ENCODE measurements around the gene LRRC10.

LRRC10 gene

GRCh38 chr12:69651922-69652321 lies 41.2 kb upstream of the LRRC10 start:
- H3K36me3 ChIP-seq (ENCODE audit: control insufficient read depth in 2 of 2, insufficient read depth in 1 of 2, low read length in 2 of 2) = no peaks in the 10 kb centered on the region
- no peak overlapping the region for H3K4me3 ChIP-seq (ENCODE audit: low read depth, low read length)
- TF ChIP-seq ZNF747 (tag by site-specific recombination; IDR thresholded peaks at IDR 0.05) (no peak), ZBTB44 (tag by site-specific recombination; IDR thresholded peaks at IDR 0.05) (no peak), ZNF701 (tag by site-specific recombination; IDR thresholded peaks at IDR 0.05) (no peak), ZNF239 (tag by site-specific recombination; IDR thresholded peaks at IDR 0.05) (no peak), ZNF155 (tag by site-specific recombination; IDR thresholded peaks at IDR 0.05) (no peak), ZEB2 (tag by site-specific recombination; IDR thresholded peaks at IDR 0.05) (no peak), HOXC10 (CRISPR knock-in tag; IDR thresholded peaks at IDR 0.05) (no peak), ZNF585B (tag by site-specific recombination; IDR thresholded peaks at IDR 0.05) (no peak), ZNF114 (tag by site-specific recombination; IDR thresholded peaks at IDR 0.05) (no peak), ZNF26 (tag by site-specific recombination; IDR thresholded peaks at IDR 0.05) (no peak), ZBTB26 (tag by site-specific recombination; optimal IDR thresholded peaks at IDR 0.05) (no peak), ZNF514 (tag by site-specific recombination; IDR thresholded peaks at IDR 0.05) (no peak), ZNF311 (tag by site-specific recombination; IDR thresholded peaks at IDR 0.05; ENCODE audit: borderline replicate concordance) (no peak), ZNF670 (tag by site-specific recombination; IDR thresholded peaks at IDR 0.05; ENCODE audit: low read depth) (no peak), ZSCAN16 (tag by site-specific recombination; IDR thresholded peaks at IDR 0.05) (no peak), MZF1 (tag by site-specific recombination; IDR thresholded peaks at IDR 0.05; ENCODE audit: borderline replicate concordance) (no peak)
- TF ChIP-seq, protein P1, sequence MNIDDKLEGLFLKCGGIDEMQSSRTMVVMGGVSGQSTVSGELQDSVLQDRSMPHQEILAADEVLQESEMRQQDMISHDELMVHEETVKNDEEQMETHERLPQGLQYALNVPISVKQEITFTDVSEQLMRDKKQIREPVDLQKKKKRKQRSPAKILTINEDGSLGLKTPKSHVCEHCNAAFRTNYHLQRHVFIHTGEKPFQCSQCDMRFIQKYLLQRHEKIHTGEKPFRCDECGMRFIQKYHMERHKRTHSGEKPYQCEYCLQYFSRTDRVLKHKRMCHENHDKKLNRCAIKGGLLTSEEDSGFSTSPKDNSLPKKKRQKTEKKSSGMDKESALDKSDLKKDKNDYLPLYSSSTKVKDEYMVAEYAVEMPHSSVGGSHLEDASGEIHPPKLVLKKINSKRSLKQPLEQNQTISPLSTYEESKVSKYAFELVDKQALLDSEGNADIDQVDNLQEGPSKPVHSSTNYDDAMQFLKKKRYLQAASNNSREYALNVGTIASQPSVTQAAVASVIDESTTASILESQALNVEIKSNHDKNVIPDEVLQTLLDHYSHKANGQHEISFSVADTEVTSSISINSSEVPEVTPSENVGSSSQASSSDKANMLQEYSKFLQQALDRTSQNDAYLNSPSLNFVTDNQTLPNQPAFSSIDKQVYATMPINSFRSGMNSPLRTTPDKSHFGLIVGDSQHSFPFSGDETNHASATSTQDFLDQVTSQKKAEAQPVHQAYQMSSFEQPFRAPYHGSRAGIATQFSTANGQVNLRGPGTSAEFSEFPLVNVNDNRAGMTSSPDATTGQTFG (tag by site-specific recombination; IDR thresholded peaks at IDR 0.05; ENCODE audit: borderline replicate concordance) = no peak
- H3K27ac ChIP-seq (ENCODE audit: extremely low read depth, low read depth, low read length) = no peak overlapping the region
- no peaks in the 10 kb centered on the region for H3K9me3 ChIP-seq (ENCODE audit: control insufficient read depth, insufficient read depth, low read depth, low read length)
- POLR2A ChIA-PET = no interaction called here
- CTCF ChIA-PET = interaction anchor here (1.0 to 2.6 kb wide), 3 partner anchors 12 to 21 kb away, joined by 3 to 18 read pairs (median 10); no protein-coding TSS in a partner anchor
- no peaks in the 10 kb centered on the region for H3K4me1 ChIP-seq (ENCODE audit: control insufficient read depth, insufficient read depth, low read length)

DNA sequence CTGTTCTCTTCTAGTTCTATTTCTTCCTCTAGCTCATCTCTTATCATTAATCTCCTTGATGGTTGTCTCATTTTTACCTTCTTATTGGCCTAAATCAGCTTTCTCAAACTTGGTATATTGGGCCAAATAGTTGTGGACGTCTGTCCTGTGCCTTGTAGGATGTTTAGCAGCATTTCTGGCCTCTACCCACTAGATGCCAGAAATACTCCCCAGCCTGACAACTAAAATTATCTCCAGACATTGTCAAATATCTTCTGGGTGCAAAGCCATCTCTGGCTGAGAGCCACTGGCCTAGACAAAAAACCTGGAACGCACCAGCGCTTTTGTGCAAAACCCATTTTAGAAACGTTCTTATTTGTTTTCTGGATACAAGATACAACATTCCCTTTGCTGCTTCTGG lies 38.8 kb upstream of the LRRC10 start:
- Histone ChIP-seq H3K27ac (ENCODE audit: extremely low read depth, low read depth, low read length) (no peak overlapping the region), H3K4me3 (ENCODE audit: low read depth, low read length) (no peak overlapping the region), H3K36me3 (ENCODE audit: control insufficient read depth in 2 of 2, insufficient read depth in 1 of 2, low read length in 2 of 2) (no peaks in the 10 kb centered on the region), H3K4me1 (ENCODE audit: control insufficient read depth, insufficient read depth, low read length) (no peaks in the 10 kb centered on the region), H3K9me3 (ENCODE audit: control insufficient read depth, insufficient read depth, low read depth, low read length) (no peaks in the 10 kb centered on the region)
- CTCF ChIA-PET = interaction anchor here (0.7 to 2.2 kb wide), 3 partner anchors 10 to 41 kb away, joined by 3 to 10 read pairs (median 3); no protein-coding TSS in a partner anchor
- TF ChIP-seq IKZF3 (tag by site-specific recombination; IDR thresholded peaks at IDR 0.05) (no peak), ZNF274 (IDR thresholded peaks at IDR 0.05; ENCODE audit: low read length) (no peak), ZNF274 (tag by site-specific recombination; IDR thresholded peaks at IDR 0.05; ENCODE audit: borderline replicate concordance) (no peak)
- POLR2A ChIA-PET = no interaction called here
